DND-41 (cell line): ENCODE measurements around the gene PROSER3.

ENCODE experiments used
- EZH2 ChIP-seq: IDR thresholded peaks from 3 replicates; pipeline ENCODE4 v1.6.1; 2012; ENCODE audit warnings: borderline replicate concordance, low read depth, mild to moderate bottlenecking, moderate library complexity, low read length, inconsistent platforms; ENCODE audit not compliant: severe bottlenecking
- TF ChIP-seq, protein P1 (sequence below): IDR thresholded peaks from 2 replicates; pipeline ENCODE4 v1.5.1; 2012; ENCODE audit warnings: borderline replicate concordance, low read length, moderate library complexity, mild to moderate bottlenecking; ENCODE audit not compliant: poor library complexity, severe bottlenecking; ENCODE audit errors: extremely low read depth

DNA sequence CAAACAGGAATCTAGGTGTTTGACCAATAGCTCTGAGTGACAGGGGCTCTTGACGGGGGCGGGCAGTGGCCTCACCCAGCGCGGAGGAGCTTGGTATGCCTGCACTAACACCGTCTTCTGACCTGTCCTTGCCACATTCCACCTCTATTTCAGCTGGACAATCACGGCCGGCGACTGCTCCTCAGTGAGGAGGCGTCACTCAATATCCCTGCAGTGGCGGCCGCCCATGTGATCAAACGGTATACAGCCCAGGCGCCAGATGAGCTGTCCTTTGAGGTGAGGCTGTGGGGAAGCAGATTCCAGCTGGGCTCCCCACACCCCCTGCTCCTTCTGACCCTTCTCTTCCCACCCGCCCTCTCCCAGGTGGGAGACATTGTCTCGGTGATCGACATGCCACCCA, 22.1 kb downstream of the PROSER3 start:
- TF ChIP-seq, protein P1, sequence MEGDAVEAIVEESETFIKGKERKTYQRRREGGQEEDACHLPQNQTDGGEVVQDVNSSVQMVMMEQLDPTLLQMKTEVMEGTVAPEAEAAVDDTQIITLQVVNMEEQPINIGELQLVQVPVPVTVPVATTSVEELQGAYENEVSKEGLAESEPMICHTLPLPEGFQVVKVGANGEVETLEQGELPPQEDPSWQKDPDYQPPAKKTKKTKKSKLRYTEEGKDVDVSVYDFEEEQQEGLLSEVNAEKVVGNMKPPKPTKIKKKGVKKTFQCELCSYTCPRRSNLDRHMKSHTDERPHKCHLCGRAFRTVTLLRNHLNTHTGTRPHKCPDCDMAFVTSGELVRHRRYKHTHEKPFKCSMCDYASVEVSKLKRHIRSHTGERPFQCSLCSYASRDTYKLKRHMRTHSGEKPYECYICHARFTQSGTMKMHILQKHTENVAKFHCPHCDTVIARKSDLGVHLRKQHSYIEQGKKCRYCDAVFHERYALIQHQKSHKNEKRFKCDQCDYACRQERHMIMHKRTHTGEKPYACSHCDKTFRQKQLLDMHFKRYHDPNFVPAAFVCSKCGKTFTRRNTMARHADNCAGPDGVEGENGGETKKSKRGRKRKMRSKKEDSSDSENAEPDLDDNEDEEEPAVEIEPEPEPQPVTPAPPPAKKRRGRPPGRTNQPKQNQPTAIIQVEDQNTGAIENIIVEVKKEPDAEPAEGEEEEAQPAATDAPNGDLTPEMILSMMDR, result no peak
- no peak for TF ChIP-seq EZH2
